ENCODE results near the gene MORN1.
A peak's percentile ranks its signal among the peaks of the same experiment; 100 is the strongest.

- TF ChIP-seq CTCF (IDR thresholded peaks at IDR 0.05), result peak; percentile 87 to 94 (median 90)
- TF ChIP-seq POLR2A (IDR thresholded peaks at IDR 0.05), result no peak
These were observed 23.1 kb upstream of the MORN1 start for GRCh38 chr1:2414297-2414958.
